ENCODE measurements around the gene COX19. TPM values are rescaled to one million over a fixed set of nuclear protein-coding genes. Genes with fewer than 3 reads are reported as not detected.

Gene COX19
- total RNA-seq, 4 donors from 2014 or later, result 6.3 to 13.3 (median 9.7) TPM

GRCh38 chr7:953547-954327 lies 21.6 kb downstream of the COX19 start:
- intact Hi-C loops (cut with DNase I), result loop anchor here (5.0 kb wide), 1 partner anchor 41 kb away; no protein-coding TSS in a partner anchor
- Histone ChIP-seq H3K36me3 (peaks cover 0 to 9% (median 0%) of the 10 kb centered on the region in 4 donors), H3K4me1 (peaks cover 11 to 39% (median 36%) of the 10 kb centered on the region in 4 donors), H3K27me3 (peaks cover 0 to 22% (median 3%) of the 10 kb centered on the region in 4 donors), H3K9me3 (no peaks in the 10 kb centered on the region), H3K27ac (replicated peaks in 1 of 4) (peak overlapping the region; percentile 81 to 93 (median 90)), H3K4me3 (peak overlapping the region; percentile 60 to 85 (median 74))
- WGBS, result no CpG with 5 or more reads among the region's 78 CpGs
- DNase-seq (ENCODE audit: extremely low spot score), result no peak
- TF ChIP-seq, protein P1, sequence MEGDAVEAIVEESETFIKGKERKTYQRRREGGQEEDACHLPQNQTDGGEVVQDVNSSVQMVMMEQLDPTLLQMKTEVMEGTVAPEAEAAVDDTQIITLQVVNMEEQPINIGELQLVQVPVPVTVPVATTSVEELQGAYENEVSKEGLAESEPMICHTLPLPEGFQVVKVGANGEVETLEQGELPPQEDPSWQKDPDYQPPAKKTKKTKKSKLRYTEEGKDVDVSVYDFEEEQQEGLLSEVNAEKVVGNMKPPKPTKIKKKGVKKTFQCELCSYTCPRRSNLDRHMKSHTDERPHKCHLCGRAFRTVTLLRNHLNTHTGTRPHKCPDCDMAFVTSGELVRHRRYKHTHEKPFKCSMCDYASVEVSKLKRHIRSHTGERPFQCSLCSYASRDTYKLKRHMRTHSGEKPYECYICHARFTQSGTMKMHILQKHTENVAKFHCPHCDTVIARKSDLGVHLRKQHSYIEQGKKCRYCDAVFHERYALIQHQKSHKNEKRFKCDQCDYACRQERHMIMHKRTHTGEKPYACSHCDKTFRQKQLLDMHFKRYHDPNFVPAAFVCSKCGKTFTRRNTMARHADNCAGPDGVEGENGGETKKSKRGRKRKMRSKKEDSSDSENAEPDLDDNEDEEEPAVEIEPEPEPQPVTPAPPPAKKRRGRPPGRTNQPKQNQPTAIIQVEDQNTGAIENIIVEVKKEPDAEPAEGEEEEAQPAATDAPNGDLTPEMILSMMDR (IDR thresholded peaks at IDR 0.05), result no peak
- no peak for TF ChIP-seq POLR2A (IDR thresholded peaks at IDR 0.05; ENCODE audit: low read depth)
- no peak for TF ChIP-seq EP300 (IDR thresholded peaks at IDR 0.05)
- TF ChIP-seq POLR2AphosphoS5 (IDR thresholded peaks at IDR 0.05), result peak; percentile 55 to 85

- Histone ChIP-seq H3K27me3 (peaks cover 0 to 22% (median 3%) of the 10 kb centered on the region in 4 donors), H3K27ac (replicated peaks in 1 of 4) (peak overlapping the region; percentile 81 to 93 (median 90)), H3K9me3 (no peaks in the 10 kb centered on the region), H3K4me1 (peaks cover 11 to 39% (median 36%) of the 10 kb centered on the region in 4 donors), H3K36me3 (peaks cover 0 to 9% (median 0%) of the 10 kb centered on the region in 4 donors), H3K4me3 (peak overlapping the region; percentile 60 to 85 (median 74))
- intact Hi-C loops (cut with DNase I), result loop anchor here (5.0 kb wide), 1 partner anchor 40 kb away; no protein-coding TSS in a partner anchor
- DNase-seq (ENCODE audit: extremely low spot score), result no peak
- TF ChIP-seq POLR2AphosphoS5 (IDR thresholded peaks at IDR 0.05) (no peak), POLR2A (IDR thresholded peaks at IDR 0.05; ENCODE audit: low read depth) (no peak), EP300 (IDR thresholded peaks at IDR 0.05) (no peak)
- TF ChIP-seq, protein P1 (IDR thresholded peaks at IDR 0.05), result no peak
- WGBS, result 87% methylated on average over 15 of the region's 20 CpGs
These were observed 22.6 kb downstream of the COX19 start for GRCh38 chr7:952548-953441.

DNA sequence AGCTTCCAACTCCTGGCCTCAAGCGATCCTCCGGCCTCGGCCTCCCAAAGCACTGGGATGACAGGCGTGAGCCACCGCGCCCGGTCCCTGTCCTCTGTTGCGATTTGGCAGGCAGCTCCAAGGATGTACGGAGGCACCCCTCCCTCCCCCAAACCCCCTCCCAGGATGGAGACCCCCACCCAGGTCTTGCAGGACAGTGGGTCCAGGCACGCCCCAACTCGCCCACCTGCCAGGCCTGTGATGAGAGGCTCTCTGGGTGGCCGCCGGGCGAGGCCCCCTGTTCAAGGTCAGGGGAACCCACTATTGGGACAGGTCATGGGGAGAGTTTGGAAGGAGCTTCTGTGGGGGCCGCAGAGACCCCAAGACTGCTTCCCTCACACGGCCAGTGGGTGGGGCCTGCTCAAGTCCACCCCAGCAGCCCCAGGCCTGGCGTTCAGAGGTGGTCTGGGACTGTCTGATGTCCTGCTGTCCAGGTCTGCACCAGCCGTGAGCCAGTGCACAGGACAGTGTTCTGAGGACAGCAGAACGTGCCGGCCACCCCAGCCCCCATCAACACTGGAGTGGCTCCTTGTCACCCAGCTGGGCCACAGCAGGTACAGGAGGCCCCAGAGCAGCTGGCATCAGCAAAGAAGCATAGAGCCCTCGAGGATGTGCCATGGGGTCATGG lies 23.3 kb downstream of the COX19 start:
- no peak overlapping the region for H3K27ac ChIP-seq (replicated peaks in 1 of 4)
- WGBS, result 91% methylated on average over 13 of the region's 21 CpGs
- H3K9me3 ChIP-seq, result no peaks in the 10 kb centered on the region
- no peak for DNase-seq (ENCODE audit: extremely low spot score)
- no peak overlapping the region for H3K4me3 ChIP-seq
- intact Hi-C loops (cut with DNase I), result loop anchor here (5.0 kb wide), 1 partner anchor 40 kb away; no protein-coding TSS in a partner anchor
- H3K36me3 ChIP-seq, result peaks cover 0 to 9% (median 0%) of the 10 kb centered on the region in 4 donors
- peaks cover 0 to 22% (median 3%) of the 10 kb centered on the region in 4 donors for H3K27me3 ChIP-seq
- H3K4me1 ChIP-seq, result peaks cover 11 to 39% (median 36%) of the 10 kb centered on the region in 4 donors
- TF ChIP-seq EP300 (IDR thresholded peaks at IDR 0.05) (no peak), POLR2AphosphoS5 (IDR thresholded peaks at IDR 0.05) (no peak), POLR2A (IDR thresholded peaks at IDR 0.05; ENCODE audit: low read depth) (no peak)
- TF ChIP-seq, protein P1 (IDR thresholded peaks at IDR 0.05), result no peak
